Measurements from ENCODE around the gene CAMKMT.

CAMKMT gene

GRCh38 chr2:44605511-44605910, 243.8 kb downstream of the CAMKMT start:
- no peak for DNase-seq

- DNase-seq: no peak
These were observed 250.5 kb downstream of the CAMKMT start for GRCh38 chr2:44612276-44612675.

DNA sequence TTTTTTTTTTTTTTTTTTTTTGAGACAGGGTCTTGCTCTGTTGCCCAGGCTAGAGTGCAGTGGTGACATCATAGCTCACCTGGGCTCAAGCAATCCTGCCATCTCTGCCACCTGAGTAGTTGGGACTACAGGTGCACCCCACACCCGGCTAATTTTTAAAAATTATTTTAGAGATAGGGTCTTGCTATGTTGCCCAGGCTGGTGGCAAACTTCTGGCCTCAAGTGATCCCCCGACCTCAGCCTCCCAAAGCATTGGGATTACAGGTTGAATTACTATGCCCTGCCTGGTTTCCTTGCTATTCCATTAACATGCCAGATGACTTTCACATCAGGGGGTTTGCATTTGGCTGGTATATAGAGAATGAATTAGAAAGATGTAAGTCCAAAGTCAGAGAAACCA, 253.2 kb downstream of the CAMKMT start:
- DNase-seq: no peak

DNA sequence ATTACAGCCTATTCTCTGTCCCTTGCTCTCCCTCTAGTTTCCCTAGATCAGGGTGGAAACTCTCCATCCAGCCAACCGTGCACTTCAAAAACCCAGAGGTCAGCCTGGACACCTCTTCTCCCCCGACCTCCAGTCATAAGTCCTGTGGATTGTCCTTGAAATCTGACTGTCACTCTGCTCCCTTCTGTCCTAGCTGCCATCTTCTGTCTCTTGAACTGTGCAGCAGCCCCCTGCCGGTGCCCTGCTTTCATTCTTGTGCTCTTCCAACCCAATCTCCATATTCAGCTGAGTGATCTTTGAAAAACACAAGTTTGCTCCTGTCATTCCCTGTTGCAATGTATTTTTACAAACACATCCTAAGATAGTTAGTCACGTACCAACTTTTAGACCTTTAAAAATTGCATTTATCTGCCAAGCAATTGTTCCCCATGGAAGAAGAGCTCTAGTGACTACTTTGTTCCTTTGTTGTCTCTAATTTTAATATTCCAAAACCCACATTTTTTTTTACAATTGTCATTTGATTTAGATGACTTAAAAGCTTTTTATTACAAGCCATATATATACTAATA, 254.3 kb downstream of the CAMKMT start:
- no peak for DNase-seq

GRCh38 chr2:44616667-44617155, 255.0 kb downstream of the CAMKMT start:
- DNase-seq: peak; percentile 36

GRCh38 chr2:44618251-44619023, 256.7 kb downstream of the CAMKMT start:
- DNase-seq: no peak

- DNase-seq: no peak
These were observed 258.6 kb downstream of the CAMKMT start for GRCh38 chr2:44620189-44620990.

- DNase-seq: no peak
These were observed 262.0 kb downstream of the CAMKMT start for GRCh38 chr2:44623622-44624351.

- no peak for DNase-seq
These were observed 266.6 kb downstream of the CAMKMT start for GRCh38 chr2:44628297-44628696.

GRCh38 chr2:44632931-44633689, 271.4 kb downstream of the CAMKMT start:
- no peak for DNase-seq

GRCh38 chr2:44635725-44636124, 274.0 kb downstream of the CAMKMT start:
- no peak for DNase-seq

DNA sequence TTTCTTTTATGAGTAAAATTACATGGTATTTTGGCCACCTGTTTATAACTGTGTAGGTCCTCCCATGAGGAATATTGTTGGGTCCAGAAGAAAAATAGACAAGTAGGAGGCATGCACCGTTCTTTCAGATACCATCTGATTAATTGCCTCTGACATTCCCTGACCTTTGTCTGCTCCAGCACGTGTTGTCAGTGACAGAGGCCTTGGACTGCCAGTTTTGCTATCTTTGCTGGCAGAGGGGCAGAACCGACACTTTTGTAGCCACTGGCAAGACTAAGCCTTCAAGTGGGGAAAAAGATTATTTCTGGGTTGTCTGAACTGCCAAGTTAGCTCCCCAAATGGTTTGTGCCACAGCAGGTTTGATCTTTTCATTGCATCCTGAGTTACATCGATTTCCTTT, 276.9 kb downstream of the CAMKMT start:
- no peak for DNase-seq

GRCh38 chr2:44639399-44639798, 277.7 kb downstream of the CAMKMT start:
- DNase-seq: no peak

DNA sequence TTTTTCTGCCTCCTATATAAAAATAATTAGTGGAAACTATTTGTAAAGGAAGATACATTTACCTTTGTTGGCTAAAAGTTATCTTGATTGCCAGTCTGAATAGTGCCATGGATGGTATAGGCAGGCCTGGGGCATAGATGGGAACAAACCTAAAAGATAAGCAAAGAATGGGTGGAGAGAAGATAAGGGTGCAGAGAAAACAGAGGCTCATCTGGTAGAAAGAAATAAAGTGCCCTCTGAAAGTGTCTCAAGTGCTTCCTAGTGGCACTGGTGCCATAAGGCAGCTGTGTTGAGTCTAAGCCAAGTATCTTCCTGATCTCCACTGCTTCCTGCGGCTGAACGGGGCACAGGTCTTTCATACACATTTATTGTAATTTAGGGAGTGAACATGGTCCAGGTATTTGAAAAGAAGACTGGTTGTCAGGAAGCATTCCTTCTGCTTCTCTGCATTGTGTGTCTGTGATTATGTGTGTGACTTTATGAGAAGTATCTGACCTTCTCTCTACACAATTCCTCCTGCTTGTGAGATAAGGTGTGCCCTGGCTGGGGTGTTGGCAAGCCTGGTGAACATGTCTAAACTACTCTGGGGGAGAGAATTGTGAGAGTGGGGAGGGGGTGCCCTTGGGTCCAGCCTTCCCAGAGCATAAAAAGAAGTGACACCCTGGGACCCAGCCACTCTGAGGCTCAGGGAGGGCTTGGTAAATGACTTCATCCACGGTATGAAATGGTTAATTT, 280.5 kb downstream of the CAMKMT start:
- DNase-seq: no peak

- no peak for DNase-seq
These were observed 284.2 kb downstream of the CAMKMT start for GRCh38 chr2:44645937-44646336.

DNA sequence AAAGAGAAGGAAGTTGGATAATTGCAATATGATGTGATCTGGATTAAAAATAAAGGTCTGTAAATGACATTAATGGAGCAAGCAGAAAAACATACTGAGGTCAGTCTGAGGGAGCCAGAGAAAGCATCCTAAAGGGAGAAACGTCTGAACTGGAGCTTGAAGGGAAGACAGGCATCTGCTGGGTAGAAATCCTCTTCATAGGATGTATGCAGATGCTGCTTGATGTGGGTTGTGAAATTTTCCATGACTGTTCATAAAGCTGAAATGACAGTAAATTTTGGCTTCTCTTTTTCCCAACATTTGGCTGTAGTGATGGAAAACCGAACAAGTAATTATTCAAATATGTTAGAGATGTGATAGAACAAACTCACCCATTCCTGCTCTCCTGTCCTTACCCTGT, 287.6 kb downstream of the CAMKMT start:
- DNase-seq: no peak

DNA sequence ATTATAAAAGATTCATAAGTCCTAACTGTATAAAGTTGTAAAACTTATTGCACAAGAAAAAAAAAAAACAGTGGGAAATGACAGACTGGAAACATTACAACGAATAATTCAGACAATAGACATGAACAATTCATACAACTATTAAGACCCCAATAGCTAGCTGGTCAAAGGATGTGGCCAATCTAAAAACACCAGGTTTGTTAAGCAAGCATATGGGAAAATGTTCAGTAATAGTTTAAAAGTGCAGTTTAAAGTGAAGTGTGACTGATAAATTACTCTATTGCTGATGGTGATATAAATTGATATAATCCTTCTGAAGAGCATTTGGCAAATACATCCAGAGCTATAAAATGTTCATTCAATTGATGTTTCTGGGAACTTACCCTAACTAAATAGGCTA, 289.0 kb downstream of the CAMKMT start:
- no peak for DNase-seq

- no peak for DNase-seq
These were observed 290.2 kb downstream of the CAMKMT start for GRCh38 chr2:44651974-44652373.

GRCh38 chr2:44652701-44653100, 291.0 kb downstream of the CAMKMT start:
- DNase-seq: no peak

- no peak for DNase-seq
These were observed 293.7 kb downstream of the CAMKMT start for GRCh38 chr2:44655401-44655864.

DNA sequence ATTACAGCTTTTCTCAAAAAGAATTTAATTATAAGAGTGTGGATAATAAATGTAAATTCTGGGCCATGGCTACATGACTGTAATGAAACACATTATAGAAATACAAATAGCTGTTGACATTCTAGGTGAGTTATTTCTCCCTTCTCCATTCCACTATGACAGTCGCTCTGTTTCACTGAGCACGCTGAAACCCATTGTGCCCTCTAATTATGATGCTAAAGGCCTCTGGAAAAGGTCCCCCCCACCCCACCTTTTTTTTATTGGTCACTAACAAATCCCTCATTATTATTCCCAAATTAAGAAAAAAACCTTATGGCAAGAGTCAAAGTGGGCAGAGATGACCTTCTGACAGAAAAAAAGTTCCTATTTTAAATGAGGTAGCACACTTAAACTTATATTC, 294.7 kb downstream of the CAMKMT start:
- no peak for DNase-seq
